Renal pelvis (tissue), 4 donors: ENCODE measurements around the gene BRD9. TPM values are rescaled to one million over a fixed set of nuclear protein-coding genes. Genes with fewer than 3 reads are reported as not detected.
"Not testable (repeated sequence)": the region's sequence is repeated elsewhere in the genome, so short reads cannot be mapped to it uniquely, and the experiment has no call there.

ENCODE experiments used
- DNase-seq: peaks from one replicate; pipeline ENCODE4 v3.0.0-alpha.2; 2013
- polyA plus RNA-seq, 3 donors: library from polyadenylated mRNA; unstranded; fragments of 120-200 nt; gene quantifications; one replicate each; pipeline ENCODE4 v1.2.1, GENCODE V29; 2013; ENCODE audit not compliant: insufficient read length in 3 of 3

Gene BRD9
- polyA plus RNA-seq, 3 donors: 39.3 to 44.0 (median 43.7) TPM

GRCh38 chr5:882253-883183, 10.1 kb downstream of the BRD9 start:
- DNase-seq: no peak

- no peak for DNase-seq
Observed at GRCh38 chr5:881551-881935, 11.1 kb downstream of the BRD9 start.

GRCh38 chr5:880816-881550, 11.6 kb downstream of the BRD9 start:
- no peak for DNase-seq

GRCh38 chr5:878677-879076, 13.9 kb downstream of the BRD9 start:
- DNase-seq: not testable (repeated sequence)

DNA sequence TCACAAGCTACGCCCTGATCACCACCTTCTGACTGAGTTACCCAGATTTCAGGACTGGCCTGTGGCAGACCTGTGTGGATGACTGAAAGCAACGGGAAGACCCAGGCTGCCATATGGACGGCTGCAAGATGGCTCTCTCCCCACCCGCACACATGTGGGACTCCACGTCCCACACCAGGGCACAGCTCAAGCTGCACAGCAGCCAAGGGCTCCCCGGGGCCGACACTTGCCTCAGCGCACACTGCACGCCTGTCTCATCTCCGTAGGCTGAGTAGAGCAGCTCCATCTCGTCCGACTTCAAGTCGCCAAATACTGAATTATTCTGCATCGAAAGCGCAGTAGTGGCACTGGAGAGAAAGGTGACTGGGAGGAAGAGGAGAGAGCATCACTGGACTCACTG, 14.5 kb downstream of the BRD9 start:
- DNase-seq: no peak

DNA sequence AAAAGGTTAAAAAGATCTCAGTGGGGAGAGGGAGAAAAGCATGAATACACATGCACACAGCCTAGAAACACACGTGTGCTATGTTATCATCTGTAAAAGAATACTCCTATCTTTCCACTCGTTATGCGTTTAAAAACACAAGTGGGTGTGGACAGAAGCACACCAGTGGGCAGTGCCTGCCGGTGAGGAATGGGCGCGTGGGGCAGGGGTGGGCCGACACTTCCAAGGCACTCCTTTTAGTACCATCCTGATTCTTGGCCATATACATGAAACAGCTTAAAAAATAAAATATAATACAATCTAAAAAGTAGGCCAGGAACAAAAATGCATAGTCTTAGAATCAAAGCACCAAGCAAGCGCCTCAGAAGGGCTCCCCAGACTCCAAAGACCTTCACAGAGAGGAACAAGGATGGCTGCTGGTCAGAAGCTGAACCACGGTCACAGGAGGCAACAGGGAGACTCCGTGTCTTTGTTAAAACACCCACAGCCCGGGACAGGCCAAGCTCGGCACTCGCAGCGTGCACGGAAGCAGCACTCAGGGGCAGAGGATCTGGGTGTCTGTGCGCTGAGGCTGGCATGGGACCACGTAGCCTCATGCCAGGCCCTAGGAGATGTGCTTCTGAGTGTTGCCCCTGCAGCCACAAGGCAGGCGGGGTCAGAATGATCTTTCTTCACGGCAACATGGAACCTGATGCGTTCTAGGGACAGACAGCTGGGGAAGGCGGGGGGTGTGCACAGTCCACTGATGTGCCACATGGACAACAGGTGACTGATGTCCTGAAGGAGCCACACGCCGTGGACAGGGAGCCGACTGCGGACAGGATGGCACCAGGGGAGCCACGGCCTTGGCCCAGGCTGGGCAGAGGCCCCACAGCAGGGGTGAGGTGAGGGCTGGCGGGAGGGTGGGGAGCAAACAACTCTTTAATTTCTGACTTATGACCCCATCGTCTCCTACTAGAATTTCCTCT, 15.9 kb downstream of the BRD9 start:
- DNase-seq: no peak

DNA sequence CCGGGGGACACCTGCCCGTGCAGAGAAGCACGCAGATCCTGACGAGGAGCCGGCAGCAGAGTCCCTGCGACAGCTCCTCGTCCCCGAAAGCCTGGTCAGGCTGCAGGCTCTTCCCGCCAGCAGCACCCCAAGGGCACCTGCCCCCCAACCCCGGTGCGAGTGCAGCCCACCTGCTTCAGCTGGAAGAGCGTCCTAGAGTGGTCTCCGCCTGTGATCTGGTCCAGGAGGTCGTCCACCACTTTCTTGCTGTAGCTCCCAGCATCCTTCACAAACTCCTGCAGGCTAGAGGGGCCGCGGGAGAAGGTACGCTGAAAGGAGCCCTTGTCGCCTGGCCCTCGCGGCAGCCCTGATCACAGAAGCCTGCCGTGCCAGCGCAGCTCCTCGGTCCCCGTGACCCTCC, 16.7 kb downstream of the BRD9 start:
- no peak for DNase-seq

GRCh38 chr5:873328-873727, 19.3 kb downstream of the BRD9 start:
- no peak for DNase-seq

DNA sequence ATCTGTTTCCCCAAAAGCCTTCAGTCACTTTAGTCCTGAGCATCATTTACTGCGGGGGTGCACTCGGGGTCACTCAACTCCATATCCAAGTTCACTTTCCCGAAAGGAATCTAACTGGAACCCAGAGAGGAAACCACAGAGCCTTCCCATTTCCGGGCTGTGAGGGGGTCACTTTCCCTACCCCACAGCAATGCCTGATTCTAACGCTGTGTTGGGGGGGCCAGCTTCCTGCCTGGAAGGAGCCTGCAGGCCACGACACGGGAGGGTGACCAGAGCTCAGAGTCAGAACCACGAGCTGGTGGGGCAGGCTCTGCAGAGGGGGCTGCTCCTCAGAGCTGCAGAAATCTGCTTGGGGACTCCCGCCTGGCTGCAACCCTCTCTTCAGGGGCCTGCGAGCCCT, 20.3 kb downstream of the BRD9 start:
- no peak for DNase-seq

GRCh38 chr5:871596-872298, 20.9 kb downstream of the BRD9 start:
- DNase-seq: no peak

- no peak for DNase-seq
Observed at GRCh38 chr5:870956-871355, 21.6 kb downstream of the BRD9 start.

- DNase-seq: no peak
Observed at GRCh38 chr5:868428-869135, 24.0 kb downstream of the BRD9 start.

DNA sequence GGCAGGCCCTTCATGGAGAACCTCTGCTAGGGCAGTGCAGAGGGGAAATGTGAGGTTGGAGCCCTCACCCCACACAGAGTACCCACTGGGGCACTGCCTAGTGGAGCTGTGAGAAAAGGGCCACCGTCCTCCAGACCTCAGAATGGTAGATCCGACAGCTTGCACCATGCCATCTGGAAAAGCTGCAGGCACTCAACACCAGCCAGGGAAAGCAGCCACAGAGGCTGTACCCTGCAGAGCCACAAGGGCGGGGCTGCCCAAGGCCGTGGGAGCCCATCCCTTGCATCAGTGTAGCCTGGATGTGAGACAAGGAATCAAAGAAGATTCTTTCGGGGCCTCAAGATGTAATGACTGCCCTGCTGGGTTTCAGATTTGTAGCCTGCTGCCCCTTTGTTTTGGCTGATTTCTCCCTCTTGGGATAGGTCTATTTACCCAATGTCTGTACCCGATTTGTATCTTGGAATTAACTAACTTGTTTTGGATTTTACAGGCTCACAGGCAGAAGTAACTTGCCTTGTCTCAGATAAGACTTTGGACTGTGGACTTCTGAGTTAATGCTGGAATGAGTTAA, 25.2 kb downstream of the BRD9 start:
- DNase-seq: no peak

GRCh38 chr5:865771-866170, 26.8 kb downstream of the BRD9 start:
- no peak for DNase-seq

GRCh38 chr5:865168-865521, 27.5 kb downstream of the BRD9 start:
- no peak for DNase-seq

GRCh38 chr5:864492-865167, 28.0 kb downstream of the BRD9 start:
- DNase-seq: no peak

DNA sequence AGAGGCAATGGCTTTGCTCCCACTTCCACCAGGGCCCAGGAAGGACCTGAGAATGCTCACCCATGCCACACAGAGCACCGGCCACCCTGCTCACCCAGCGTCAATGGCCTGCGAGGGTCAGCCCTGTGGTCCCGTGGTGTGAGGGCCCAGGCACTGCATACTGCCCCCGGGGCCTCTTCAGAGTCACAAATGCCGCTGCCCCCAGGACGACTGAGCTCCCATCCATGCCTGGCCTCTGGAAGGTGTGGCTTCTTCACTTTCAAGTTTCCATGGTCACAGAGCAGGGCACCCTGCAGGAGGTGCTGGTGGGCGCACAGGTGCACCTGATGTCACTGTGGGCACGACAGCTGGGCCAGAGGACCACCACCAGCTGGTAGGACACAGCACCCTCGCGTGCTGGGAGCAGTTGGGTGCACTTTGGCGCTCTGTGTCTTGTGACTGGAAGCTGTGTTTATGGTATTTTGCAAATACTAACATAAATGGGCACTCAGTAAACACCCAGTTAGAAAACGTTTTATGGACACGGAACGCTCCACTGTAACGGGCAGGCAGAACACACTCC, 29.3 kb downstream of the BRD9 start:
- DNase-seq: no peak

DNA sequence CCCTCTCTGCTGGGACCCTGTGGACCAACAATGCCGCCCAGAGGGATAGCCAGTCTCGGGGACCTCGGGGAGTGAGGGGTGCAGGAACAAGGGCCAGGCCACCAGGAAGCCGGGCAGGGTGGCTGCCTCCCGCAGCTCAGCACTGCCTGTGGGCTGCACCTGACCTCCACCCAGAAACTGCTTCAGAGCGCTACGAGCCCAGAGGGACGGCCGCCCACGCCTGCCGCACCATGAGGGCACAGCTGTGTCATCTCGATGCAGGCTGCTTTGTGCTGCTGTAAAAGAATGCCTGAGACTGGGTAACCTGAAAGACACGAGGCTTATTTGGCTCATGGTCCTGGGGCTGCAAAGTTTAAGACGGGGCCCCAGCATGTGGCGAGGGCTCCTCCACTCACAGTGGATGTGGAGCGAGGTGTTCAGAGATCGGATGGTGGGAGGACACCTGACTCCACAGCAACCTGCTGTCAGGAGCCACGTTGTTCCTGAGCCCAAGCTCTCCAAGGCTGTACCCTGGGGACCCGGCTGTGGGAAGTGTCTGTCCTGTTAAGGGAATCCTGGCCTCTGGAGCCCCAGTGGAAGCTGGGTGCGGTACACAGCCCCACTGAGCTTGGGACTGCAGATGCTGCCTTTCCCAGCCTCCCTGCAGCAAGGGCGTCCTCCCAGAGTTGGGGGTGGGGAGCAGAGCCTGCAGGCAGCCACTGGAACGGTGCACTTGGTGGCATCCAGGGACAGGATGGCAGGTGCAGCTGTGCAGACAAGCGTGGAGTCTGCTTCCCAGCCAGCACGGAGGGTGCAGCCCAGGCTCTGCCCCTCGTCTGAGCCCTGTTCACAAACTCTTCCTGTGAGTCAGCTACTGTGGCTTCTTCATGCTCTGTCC, 30.0 kb downstream of the BRD9 start:
- DNase-seq: no peak
